Measurements from ENCODE around the gene RBMS3. TPM values are rescaled to one million over a fixed set of nuclear protein-coding genes. Genes with fewer than 3 reads are reported as not detected.

RBMS3 gene
- total RNA-seq, 5 donors from 2014 or later (not counting 1 experiment from before 2014, with no cell fraction given), result 0.62 to 2.9 (median 1.4) TPM

- POLR2A ChIA-PET, result no interaction called here
These were observed 437.8 kb downstream of the RBMS3 start for GRCh38 chr3:29718661-29719065.

GRCh38 chr3:29720665-29721064 lies 439.8 kb downstream of the RBMS3 start:
- Mint-ChIP-seq H3K4me1 (no peaks in the 10 kb centered on the region), H3K9me3 (no peaks in the 10 kb centered on the region), H3K4me3 (no peak overlapping the region), H3K27me3 (no peaks in the 10 kb centered on the region), H3K36me3 (no peaks in the 10 kb centered on the region), H3K27ac (no peak overlapping the region)
- POLR2A ChIA-PET, result no interaction called here
- DNase-seq, result no peak
- no peak for ATAC-seq (replicated peaks in 1 of 4)
- H3K36me3 ChIP-seq (ENCODE audit: control insufficient read depth in 2 of 2, extremely low read depth in 1 of 2, insufficient read depth in 1 of 2, low read length in 1 of 2), result no peaks in the 10 kb centered on the region
- CTCF ChIA-PET, result no interaction called here
- no peak overlapping the region for H3K27ac ChIP-seq (ENCODE audit: low read length)
- H3K9me3 ChIP-seq, result no peaks in the 10 kb centered on the region
- no peak overlapping the region for H3K4me3 ChIP-seq (ENCODE audit: control insufficient read depth in 1 of 2, extremely low read depth in 1 of 2, low read length in 1 of 2)
- no peaks in the 10 kb centered on the region for H3K27me3 ChIP-seq (replicated peaks in 1 of 2; ENCODE audit: control insufficient read depth in 2 of 2, extremely low read depth in 1 of 2, insufficient read depth in 2 of 2, low read length in 1 of 2)
- whole genome bisulfite sequencing (ENCODE audit: insufficient coverage), result 100% methylated on average over 2 of the region's 3 CpGs
- no peaks in the 10 kb centered on the region for H3K4me1 ChIP-seq (ENCODE audit: control insufficient read depth in 1 of 2, extremely low read depth in 1 of 2, insufficient read depth in 2 of 2, low read length in 2 of 2)

More at GRCh38 chr3:29718661-29719065, 437.8 kb downstream of the RBMS3 start:
- no peak for DNase-seq
- no peak overlapping the region for H3K27ac ChIP-seq (ENCODE audit: low read length)
- no peak for ATAC-seq (replicated peaks in 1 of 4)
- H3K9me3 Mint-ChIP-seq, result no peaks in the 10 kb centered on the region
- H3K36me3 ChIP-seq (ENCODE audit: control insufficient read depth in 2 of 2, extremely low read depth in 1 of 2, insufficient read depth in 1 of 2, low read length in 1 of 2), result no peaks in the 10 kb centered on the region
- H3K27me3 ChIP-seq (replicated peaks in 1 of 2; ENCODE audit: control insufficient read depth in 2 of 2, extremely low read depth in 1 of 2, insufficient read depth in 2 of 2, low read length in 1 of 2), result no peaks in the 10 kb centered on the region
- H3K4me3 Mint-ChIP-seq, result no peak overlapping the region
- WGBS (ENCODE audit: insufficient coverage), result no CpG with 5 or more reads among the region's 3 CpGs
- H3K27ac Mint-ChIP-seq, result no peak overlapping the region
- CTCF ChIA-PET, result no interaction called here
- H3K27me3 Mint-ChIP-seq, result no peaks in the 10 kb centered on the region
- no peaks in the 10 kb centered on the region for H3K4me1 ChIP-seq (ENCODE audit: control insufficient read depth in 1 of 2, extremely low read depth in 1 of 2, insufficient read depth in 2 of 2, low read length in 2 of 2)
- H3K4me1 Mint-ChIP-seq, result no peaks in the 10 kb centered on the region
- H3K9me3 ChIP-seq, result no peaks in the 10 kb centered on the region
- H3K4me3 ChIP-seq (ENCODE audit: control insufficient read depth in 1 of 2, extremely low read depth in 1 of 2, low read length in 1 of 2), result no peak overlapping the region
- H3K36me3 Mint-ChIP-seq, result no peaks in the 10 kb centered on the region

GRCh38 chr3:29721789-29722188 lies 440.9 kb downstream of the RBMS3 start:
- H3K27me3 Mint-ChIP-seq, result no peaks in the 10 kb centered on the region
- H3K36me3 ChIP-seq (ENCODE audit: control insufficient read depth in 2 of 2, extremely low read depth in 1 of 2, insufficient read depth in 1 of 2, low read length in 1 of 2), result no peaks in the 10 kb centered on the region
- ATAC-seq (replicated peaks in 1 of 4), result no peak
- no peak overlapping the region for H3K4me3 ChIP-seq (ENCODE audit: control insufficient read depth in 1 of 2, extremely low read depth in 1 of 2, low read length in 1 of 2)
- H3K9me3 Mint-ChIP-seq, result no peaks in the 10 kb centered on the region
- no peaks in the 10 kb centered on the region for H3K27me3 ChIP-seq (replicated peaks in 1 of 2; ENCODE audit: control insufficient read depth in 2 of 2, extremely low read depth in 1 of 2, insufficient read depth in 2 of 2, low read length in 1 of 2)
- WGBS (ENCODE audit: insufficient coverage), result no CpG with 5 or more reads among the region's 2 CpGs
- ChIA-PET POLR2A (no interaction called here), CTCF (no interaction called here)
- no peaks in the 10 kb centered on the region for H3K36me3 Mint-ChIP-seq
- no peaks in the 10 kb centered on the region for H3K4me1 Mint-ChIP-seq
- no peak overlapping the region for H3K4me3 Mint-ChIP-seq
- no peak for DNase-seq
- no peak overlapping the region for H3K27ac Mint-ChIP-seq
- H3K9me3 ChIP-seq, result no peaks in the 10 kb centered on the region
- no peaks in the 10 kb centered on the region for H3K4me1 ChIP-seq (ENCODE audit: control insufficient read depth in 1 of 2, extremely low read depth in 1 of 2, insufficient read depth in 2 of 2, low read length in 2 of 2)
- H3K27ac ChIP-seq (ENCODE audit: low read length), result no peak overlapping the region

- Mint-ChIP-seq H3K4me3 (no peak overlapping the region), H3K9me3 (peaks cover 0 to 8% (median 6%) of the 10 kb centered on the region in 3 donors), H3K4me1 (no peaks in the 10 kb centered on the region), H3K27me3 (peaks cover 0 to 9% of the 10 kb centered on the region in 2 donors), H3K36me3 (no peaks in the 10 kb centered on the region), H3K27ac (no peak overlapping the region)
- Histone ChIP-seq H3K4me3 (ENCODE audit: control insufficient read depth in 1 of 2, extremely low read depth in 1 of 2, low read length in 1 of 2) (no peak overlapping the region), H3K27me3 (replicated peaks in 1 of 2; ENCODE audit: control insufficient read depth in 2 of 2, extremely low read depth in 1 of 2, insufficient read depth in 2 of 2, low read length in 1 of 2) (no peaks in the 10 kb centered on the region), H3K4me1 (ENCODE audit: control insufficient read depth in 1 of 2, extremely low read depth in 1 of 2, insufficient read depth in 2 of 2, low read length in 2 of 2) (no peaks in the 10 kb centered on the region), H3K27ac (ENCODE audit: low read length) (no peak overlapping the region), H3K9me3 (no peaks in the 10 kb centered on the region), H3K36me3 (ENCODE audit: control insufficient read depth in 2 of 2, extremely low read depth in 1 of 2, insufficient read depth in 1 of 2, low read length in 1 of 2) (no peaks in the 10 kb centered on the region)
- DNase-seq, result no peak
- no CpG with 5 or more reads among the region's 1 CpG for WGBS (ENCODE audit: insufficient coverage)
- CTCF ChIA-PET, result no interaction called here
- POLR2A ChIA-PET, result no interaction called here
- no peak for ATAC-seq (replicated peaks in 1 of 4)
These were observed 450.2 kb downstream of the RBMS3 start for GRCh38 chr3:29731050-29731449.

- 100% methylated on average over 1 of the region's 1 CpG for WGBS (ENCODE audit: insufficient coverage)
- Mint-ChIP-seq H3K4me3 (no peak overlapping the region), H3K27ac (no peak overlapping the region), H3K4me1 (no peaks in the 10 kb centered on the region), H3K9me3 (no peaks in the 10 kb centered on the region), H3K36me3 (no peaks in the 10 kb centered on the region), H3K27me3 (no peaks in the 10 kb centered on the region)
- H3K27ac ChIP-seq (ENCODE audit: low read length), result no peak overlapping the region
- CTCF ChIA-PET, result no interaction called here
- no peaks in the 10 kb centered on the region for H3K27me3 ChIP-seq (replicated peaks in 1 of 2; ENCODE audit: control insufficient read depth in 2 of 2, extremely low read depth in 1 of 2, insufficient read depth in 2 of 2, low read length in 1 of 2)
- no peak overlapping the region for H3K4me3 ChIP-seq (ENCODE audit: control insufficient read depth in 1 of 2, extremely low read depth in 1 of 2, low read length in 1 of 2)
- H3K9me3 ChIP-seq, result no peaks in the 10 kb centered on the region
- POLR2A ChIA-PET, result no interaction called here
- H3K4me1 ChIP-seq (ENCODE audit: control insufficient read depth in 1 of 2, extremely low read depth in 1 of 2, insufficient read depth in 2 of 2, low read length in 2 of 2), result no peaks in the 10 kb centered on the region
- ATAC-seq (replicated peaks in 1 of 4) (no peak), DNase-seq (no peak)
- H3K36me3 ChIP-seq (ENCODE audit: control insufficient read depth in 2 of 2, extremely low read depth in 1 of 2, insufficient read depth in 1 of 2, low read length in 1 of 2), result no peaks in the 10 kb centered on the region
These were observed 460.4 kb downstream of the RBMS3 start for GRCh38 chr3:29741231-29741630.

- ATAC-seq (replicated peaks in 1 of 4), result no peak
These were observed 464.5 kb downstream of the RBMS3 start for GRCh38 chr3:29745232-29745870.

More at GRCh38 chr3:29745232-29745870, 464.5 kb downstream of the RBMS3 start:
- H3K4me1 ChIP-seq (ENCODE audit: control insufficient read depth in 1 of 2, extremely low read depth in 1 of 2, insufficient read depth in 2 of 2, low read length in 2 of 2), result no peaks in the 10 kb centered on the region
- H3K4me3 ChIP-seq (ENCODE audit: control insufficient read depth in 1 of 2, extremely low read depth in 1 of 2, low read length in 1 of 2), result no peak overlapping the region
- DNase-seq, result no peak
- Mint-ChIP-seq H3K27ac (no peak overlapping the region), H3K4me3 (no peak overlapping the region), H3K27me3 (no peaks in the 10 kb centered on the region), H3K4me1 (no peaks in the 10 kb centered on the region), H3K9me3 (no peaks in the 10 kb centered on the region), H3K36me3 (no peaks in the 10 kb centered on the region)
- no peaks in the 10 kb centered on the region for H3K36me3 ChIP-seq (ENCODE audit: control insufficient read depth in 2 of 2, extremely low read depth in 1 of 2, insufficient read depth in 1 of 2, low read length in 1 of 2)
- no peaks in the 10 kb centered on the region for H3K27me3 ChIP-seq (replicated peaks in 1 of 2; ENCODE audit: control insufficient read depth in 2 of 2, extremely low read depth in 1 of 2, insufficient read depth in 2 of 2, low read length in 1 of 2)
- no peaks in the 10 kb centered on the region for H3K9me3 ChIP-seq
- POLR2A ChIA-PET, result no interaction called here
- 100% methylated on average over 1 of the region's 4 CpGs for WGBS (ENCODE audit: insufficient coverage)
- H3K27ac ChIP-seq (ENCODE audit: low read length), result no peak overlapping the region
- CTCF ChIA-PET, result no interaction called here

All from T-cell (primary cell).